Measurements from ENCODE around the gene BRCA1.
"Not testable (repeated sequence)": the region's sequence is repeated elsewhere in the genome, so short reads cannot be mapped to it uniquely, and the experiment has no call there.

The BRCA1 gene

GRCh38 chr17:43134774-43135453 is 9.8 kb upstream of the BRCA1 start:
- DNase-seq (no peak), ATAC-seq (no peak)

- ATAC-seq: not testable (repeated sequence)
Observed at GRCh38 chr17:43133439-43133838, 8.3 kb upstream of the BRCA1 start.

GRCh38 chr17:43132117-43132516 is 7.0 kb upstream of the BRCA1 start:
- no peak for DNase-seq
- ATAC-seq: no peak

More at GRCh38 chr17:43133439-43133838, 8.3 kb upstream of the BRCA1 start:
- not testable (repeated sequence) for DNase-seq

GRCh38 chr17:43129671-43130010 is 4.5 kb upstream of the BRCA1 start:
- ATAC-seq (no peak), DNase-seq (no peak)

- not testable (repeated sequence) for ATAC-seq, DNase-seq
Observed at GRCh38 chr17:43127333-43127876, 2.2 kb upstream of the BRCA1 start.

GRCh38 chr17:43126911-43127290 is 1.7 kb upstream of the BRCA1 start:
- DNase-seq: no peak
- no peak for ATAC-seq

- ATAC-seq: no peak
- peak; percentile 10 for DNase-seq
Observed at GRCh38 chr17:43125967-43126910, 1.1 kb upstream of the BRCA1 start.

GRCh38 chr17:43118679-43119615 is 6.2 kb downstream of the BRCA1 start:
- no peak for ATAC-seq
- DNase-seq: no peak

GRCh38 chr17:43114151-43114552 is 11.0 kb downstream of the BRCA1 start:
- no peak for ATAC-seq
- DNase-seq: no peak

GRCh38 chr17:43106552-43106951 is 18.6 kb downstream of the BRCA1 start:
- ATAC-seq (no peak), DNase-seq (no peak)

- no peak for DNase-seq
- ATAC-seq: no peak
Observed at GRCh38 chr17:43105146-43105545, 20.0 kb downstream of the BRCA1 start.

GRCh38 chr17:43104665-43105064 is 20.5 kb downstream of the BRCA1 start:
- ATAC-seq (no peak), DNase-seq (no peak)

GRCh38 chr17:43095364-43095763 is 29.8 kb downstream of the BRCA1 start:
- DNase-seq, ATAC-seq: not testable (repeated sequence)

- ATAC-seq (no peak), DNase-seq (no peak)
Observed at GRCh38 chr17:43094129-43094835, 30.9 kb downstream of the BRCA1 start.

GRCh38 chr17:43092901-43093300 is 32.3 kb downstream of the BRCA1 start:
- DNase-seq (no peak), ATAC-seq (no peak)

- DNase-seq (no peak), ATAC-seq (no peak)
Observed at GRCh38 chr17:43090022-43090421, 35.1 kb downstream of the BRCA1 start.

GRCh38 chr17:43085474-43085873 is 39.7 kb downstream of the BRCA1 start:
- no peak for DNase-seq
- ATAC-seq: no peak

- no peak for DNase-seq
- ATAC-seq: no peak
Observed at GRCh38 chr17:43079641-43080302, 45.4 kb downstream of the BRCA1 start.

GRCh38 chr17:43074869-43075268 is 50.3 kb downstream of the BRCA1 start:
- ATAC-seq (no peak), DNase-seq (no peak)

- no peak for DNase-seq
- ATAC-seq: no peak
Observed at GRCh38 chr17:43070872-43071271, 54.3 kb downstream of the BRCA1 start.

- DNase-seq (no peak), ATAC-seq (no peak)
Observed at GRCh38 chr17:43070257-43070656, 54.9 kb downstream of the BRCA1 start.
